GM19468 (cell line): Measurements from ENCODE around the gene BACH2.

Experiments used
- ATAC-seq: cut with Tn5 transposase; IDR thresholded peaks from one replicate; pipeline ENCODE4 v1.9.1; 2021; ENCODE audit warnings: mild to moderate bottlenecking, moderate library complexity, moderate number of reproducible peaks; ENCODE audit not compliant: unreplicated experiment; ENCODE audit errors: extremely low read depth

The BACH2 gene

GRCh38 chr6:90109141-90109540 is 187.5 kb downstream of the BACH2 start:
- no peak for ATAC-seq

GRCh38 chr6:90107771-90108282 is 188.8 kb downstream of the BACH2 start:
- ATAC-seq: peak; percentile 87

- ATAC-seq: no peak
These were observed 189.3 kb downstream of the BACH2 start for GRCh38 chr6:90107371-90107770.

GRCh38 chr6:90106449-90106848 is 190.2 kb downstream of the BACH2 start:
- no peak for ATAC-seq

GRCh38 chr6:90105506-90106170 is 191.0 kb downstream of the BACH2 start:
- no peak for ATAC-seq

GRCh38 chr6:90103056-90103800 is 193.4 kb downstream of the BACH2 start:
- ATAC-seq: peak; percentile 53

- ATAC-seq: no peak
These were observed 195.2 kb downstream of the BACH2 start for GRCh38 chr6:90101403-90101802.

GRCh38 chr6:90100059-90100665 is 196.5 kb downstream of the BACH2 start:
- ATAC-seq: no peak

GRCh38 chr6:90098627-90099026 is 198.0 kb downstream of the BACH2 start:
- ATAC-seq: no peak

GRCh38 chr6:90098001-90098531 is 198.6 kb downstream of the BACH2 start:
- no peak for ATAC-seq

GRCh38 chr6:90097356-90097755 is 199.3 kb downstream of the BACH2 start:
- ATAC-seq: no peak

GRCh38 chr6:90096818-90097217 is 199.8 kb downstream of the BACH2 start:
- no peak for ATAC-seq

GRCh38 chr6:90095788-90096187 is 200.9 kb downstream of the BACH2 start:
- ATAC-seq: no peak

GRCh38 chr6:90095145-90095544 is 201.5 kb downstream of the BACH2 start:
- ATAC-seq: no peak

GRCh38 chr6:90093558-90094073 is 203.0 kb downstream of the BACH2 start:
- no peak for ATAC-seq

- ATAC-seq: no peak
These were observed 205.8 kb downstream of the BACH2 start for GRCh38 chr6:90090866-90091265.

GRCh38 chr6:90088009-90088408 is 208.6 kb downstream of the BACH2 start:
- ATAC-seq: no peak

GRCh38 chr6:90087106-90087833 is 209.4 kb downstream of the BACH2 start:
- no peak for ATAC-seq

- ATAC-seq: no peak
These were observed 210.1 kb downstream of the BACH2 start for GRCh38 chr6:90086517-90086916.

GRCh38 chr6:90083891-90084290 is 212.8 kb downstream of the BACH2 start:
- no peak for ATAC-seq
